Measurements from ENCODE around the gene PANK4. TPM values are rescaled to one million over a fixed set of nuclear protein-coding genes. Genes with fewer than 3 reads are reported as not detected.
"Not testable (repeated sequence)": the region's sequence is repeated elsewhere in the genome, so short reads cannot be mapped to it uniquely, and the experiment has no call there.

PANK4 gene
- total RNA-seq, 1 donor from 2014 or later: 45.5 TPM

- ATAC-seq (ENCODE audit: poor library complexity) (peak; percentile 91), DNase-seq (peak; percentile 76)
- intact Hi-C loops (cut with DNase I): no loop called here
Observed at GRCh38 chr1:2459757-2460156, 66.6 kb downstream of the PANK4 start.

GRCh38 chr1:2459102-2459753, 67.2 kb downstream of the PANK4 start:
- DNase-seq; intact Hi-C loops (cut with DNase I); ATAC-seq (ENCODE audit: poor library complexity): not testable (repeated sequence)

- DNase-seq (no peak), ATAC-seq (ENCODE audit: poor library complexity) (no peak)
- intact Hi-C loops (cut with DNase I): no loop called here
Observed at GRCh38 chr1:2458687-2459086, 67.7 kb downstream of the PANK4 start.

Other genes with a start within 250 kb of the PANK4 start
- gene MORN1, start 135.0 kb downstream of the PANK4 start, total RNA-seq: 5.0 TPM
- gene RER1, start 134.8 kb downstream of the PANK4 start, total RNA-seq: 81.8 TPM
- gene PEX10, start 114.0 kb downstream of the PANK4 start, total RNA-seq: 15.2 TPM
- gene PLCH2, start 50.3 kb downstream of the PANK4 start, total RNA-seq: 0.13 TPM
- 1.6 TPM for gene HES5, start 3.7 kb upstream of the PANK4 start, total RNA-seq
- 16.0 TPM for gene TNFRSF14, start 29.8 kb upstream of the PANK4 start, total RNA-seq
- 9.8 TPM for gene PRXL2B, start 60.2 kb upstream of the PANK4 start, total RNA-seq
- 0.48 TPM for gene MMEL1, start 106.4 kb upstream of the PANK4 start, total RNA-seq